LNCaP clone FGC (cell line): Measurements from ENCODE around the gene IREB2.

Source experiments
- DNase-seq: peaks from one replicate; pipeline ENCODE4 v3.0.0-alpha.2; 2011; ENCODE audit warnings: low read depth
- H3K4me3 ChIP-seq: 2 replicates; pipeline ENCODE4 v1.5.1; 2011; ENCODE audit warnings: mild to moderate bottlenecking, low read depth, low read length, control low read depth
- TF ChIP-seq, protein P1 (sequence below): IDR thresholded peaks from 2 replicates; pipeline ENCODE4 v1.5.1; 2012; ENCODE audit warnings: mild to moderate bottlenecking; ENCODE audit not compliant: control insufficient read depth, insufficient read depth; ENCODE audit errors: extremely low read depth

Gene IREB2

DNA sequence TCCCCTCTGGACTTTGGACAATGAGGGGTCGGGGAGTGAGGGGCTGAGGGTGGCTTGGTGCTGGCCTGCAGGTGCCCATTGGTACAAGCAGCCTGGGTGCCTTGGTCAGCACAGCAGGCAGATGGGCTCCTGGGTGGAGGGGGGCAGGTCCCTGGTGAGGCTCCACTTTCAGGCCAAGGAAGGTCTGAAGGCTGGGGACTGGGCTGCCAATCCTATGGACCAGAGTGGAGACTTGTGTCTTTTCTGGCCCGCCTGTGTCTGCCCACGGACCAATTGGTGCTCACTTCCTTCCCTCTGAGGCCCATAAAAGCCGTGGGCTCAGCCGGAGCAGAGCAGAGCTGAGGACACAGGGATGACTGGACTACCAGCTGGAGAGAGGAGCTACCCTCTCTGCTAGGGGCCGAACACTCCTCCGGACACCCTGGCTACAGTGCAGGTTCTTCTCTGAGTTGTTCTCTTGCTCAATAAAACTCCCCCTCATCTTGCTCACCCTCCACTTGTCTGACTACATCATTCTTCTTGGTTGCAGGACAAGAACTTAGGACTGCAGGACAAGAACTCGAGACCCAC lies 31.9 kb upstream of the IREB2 start:
- DNase-seq, result no peak
- TF ChIP-seq, protein P1, sequence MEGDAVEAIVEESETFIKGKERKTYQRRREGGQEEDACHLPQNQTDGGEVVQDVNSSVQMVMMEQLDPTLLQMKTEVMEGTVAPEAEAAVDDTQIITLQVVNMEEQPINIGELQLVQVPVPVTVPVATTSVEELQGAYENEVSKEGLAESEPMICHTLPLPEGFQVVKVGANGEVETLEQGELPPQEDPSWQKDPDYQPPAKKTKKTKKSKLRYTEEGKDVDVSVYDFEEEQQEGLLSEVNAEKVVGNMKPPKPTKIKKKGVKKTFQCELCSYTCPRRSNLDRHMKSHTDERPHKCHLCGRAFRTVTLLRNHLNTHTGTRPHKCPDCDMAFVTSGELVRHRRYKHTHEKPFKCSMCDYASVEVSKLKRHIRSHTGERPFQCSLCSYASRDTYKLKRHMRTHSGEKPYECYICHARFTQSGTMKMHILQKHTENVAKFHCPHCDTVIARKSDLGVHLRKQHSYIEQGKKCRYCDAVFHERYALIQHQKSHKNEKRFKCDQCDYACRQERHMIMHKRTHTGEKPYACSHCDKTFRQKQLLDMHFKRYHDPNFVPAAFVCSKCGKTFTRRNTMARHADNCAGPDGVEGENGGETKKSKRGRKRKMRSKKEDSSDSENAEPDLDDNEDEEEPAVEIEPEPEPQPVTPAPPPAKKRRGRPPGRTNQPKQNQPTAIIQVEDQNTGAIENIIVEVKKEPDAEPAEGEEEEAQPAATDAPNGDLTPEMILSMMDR, result no peak
- H3K4me3 ChIP-seq, result no peak overlapping the region

DNA sequence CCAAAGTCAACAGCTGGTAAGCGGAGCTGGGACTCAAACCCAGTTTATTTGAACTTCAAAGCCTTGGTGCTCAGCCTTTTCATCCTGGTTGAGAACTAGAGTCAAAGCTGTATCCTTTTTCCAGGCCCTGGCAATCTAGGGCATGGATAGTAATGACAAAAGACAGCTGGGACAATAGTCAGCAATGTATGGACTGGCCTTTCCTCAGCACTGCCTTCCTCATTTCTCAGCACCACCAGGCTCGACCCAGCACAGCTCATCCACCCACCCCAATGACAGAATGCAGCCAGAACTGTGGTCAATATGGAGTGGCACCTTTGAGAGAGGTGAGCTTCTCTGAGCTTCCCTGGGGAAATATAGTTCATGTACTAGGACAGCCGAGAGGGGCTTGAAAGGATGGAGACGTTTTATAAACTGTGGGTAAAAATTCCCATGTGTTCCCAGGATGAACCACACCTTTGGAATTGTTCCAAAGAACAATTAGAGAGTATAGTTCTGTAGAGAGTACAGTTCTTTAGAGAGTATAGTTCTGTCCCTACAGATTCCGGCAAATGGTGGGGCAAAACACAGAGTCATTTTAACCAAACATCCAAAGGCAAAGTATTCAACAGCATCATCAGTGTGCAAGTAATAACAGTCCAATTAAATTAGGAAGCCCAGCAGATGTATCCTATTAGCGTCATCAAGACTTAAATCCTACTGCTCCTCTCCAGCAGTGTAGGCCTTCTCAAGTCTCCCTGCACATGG lies 30.2 kb upstream of the IREB2 start:
- DNase-seq, result no peak
- TF ChIP-seq, protein P1, result no peak
- H3K4me3 ChIP-seq, result no peak overlapping the region

DNA sequence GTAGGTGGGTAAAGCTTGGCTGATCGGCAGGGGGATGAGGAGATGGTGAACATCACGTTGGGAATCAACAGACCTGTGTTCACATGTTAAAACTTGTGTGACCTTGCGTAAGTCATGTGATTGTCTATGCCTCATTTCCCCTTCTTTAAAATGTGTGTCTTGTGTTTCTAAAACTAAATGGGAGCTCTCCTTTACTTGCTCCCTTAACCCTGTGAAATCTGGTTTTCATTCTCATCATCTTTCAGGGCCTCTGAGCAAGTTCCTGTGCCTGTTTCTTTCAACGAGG lies 29.7 kb upstream of the IREB2 start:
- no peak overlapping the region for H3K4me3 ChIP-seq
- no peak for DNase-seq
- TF ChIP-seq, protein P1, result no peak

DNA sequence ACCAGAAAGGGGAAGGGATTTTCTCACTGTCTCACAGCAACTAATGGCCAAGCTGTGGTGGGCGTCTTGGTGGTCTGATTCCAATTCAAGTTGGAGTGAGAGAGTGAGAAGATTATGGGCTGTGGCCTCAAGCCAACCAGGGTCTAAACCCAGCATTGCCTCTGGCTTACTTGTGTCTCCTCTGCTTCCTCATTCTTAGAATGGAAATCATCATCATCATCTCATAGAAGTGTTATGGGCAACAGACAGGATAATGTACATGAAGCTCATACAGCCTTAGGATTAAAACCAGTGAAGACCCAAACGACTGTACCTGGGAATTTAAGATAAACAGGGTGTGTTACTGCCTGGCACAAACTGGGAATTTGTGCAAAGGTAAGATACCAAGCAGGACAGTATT lies 29.1 kb upstream of the IREB2 start:
- no peak overlapping the region for H3K4me3 ChIP-seq
- DNase-seq, result no peak
- TF ChIP-seq, protein P1, result no peak

DNA sequence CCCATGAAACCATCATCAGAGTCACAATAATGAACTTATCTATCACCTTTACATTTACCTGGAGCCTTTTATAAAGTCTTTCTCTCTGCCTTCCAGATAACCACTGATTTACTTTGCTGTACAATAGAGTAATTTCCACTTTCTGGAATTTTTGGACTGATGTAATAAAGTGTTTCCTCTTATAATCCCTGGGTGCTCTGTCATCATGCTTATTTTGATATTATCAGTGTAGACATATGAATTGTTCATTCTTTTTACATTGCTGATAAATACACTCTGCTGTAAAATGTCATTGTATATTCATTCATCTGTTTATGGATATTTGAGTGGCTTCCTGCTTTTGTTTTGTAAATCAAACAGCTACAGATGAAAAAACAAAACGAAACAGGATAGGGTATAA lies 27.0 kb upstream of the IREB2 start:
- H3K4me3 ChIP-seq, result no peak overlapping the region
- TF ChIP-seq, protein P1, result no peak
- no peak for DNase-seq

DNA sequence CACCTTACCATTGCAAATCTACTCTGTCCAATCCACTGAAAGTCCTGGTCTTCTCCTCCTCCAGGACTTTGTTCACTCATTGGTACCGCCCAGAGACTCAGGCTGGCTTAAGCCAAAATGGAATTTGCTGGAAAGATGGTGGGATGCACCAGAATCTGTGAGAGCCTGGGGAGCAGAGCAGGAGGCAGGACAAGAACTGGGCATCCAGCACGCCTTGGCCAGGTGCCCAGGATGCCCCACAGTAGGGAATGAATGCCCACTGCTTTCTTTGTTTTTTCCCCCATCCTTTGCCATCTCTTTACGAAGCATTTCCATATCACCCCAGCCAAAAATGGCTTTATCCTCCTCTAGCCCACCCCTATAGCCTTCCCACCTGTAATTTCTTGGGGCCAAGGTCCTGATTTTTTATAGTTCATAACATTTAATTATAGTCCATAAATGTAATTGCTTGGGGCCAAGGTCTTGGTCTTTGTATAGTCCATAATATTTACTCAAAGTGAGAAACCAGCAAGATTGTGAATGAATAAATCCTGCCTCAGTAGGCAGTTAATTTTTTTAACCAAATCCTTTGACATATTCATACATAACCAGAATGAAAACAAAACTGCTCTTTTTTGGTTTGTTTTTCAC lies 23.3 kb upstream of the IREB2 start:
- DNase-seq, result no peak
- no peak overlapping the region for H3K4me3 ChIP-seq
- TF ChIP-seq, protein P1, result no peak
